Neural progenitor cell (in vitro differentiated cells): Measurements from ENCODE around the gene CNOT4. TPM values are rescaled to one million over a fixed set of nuclear protein-coding genes. Genes with fewer than 3 reads are reported as not detected.

ENCODE experiments used
- DNase-seq: peaks from one replicate; pipeline ENCODE4 v3.0.0-alpha.2; 2016; ENCODE audit warnings: low spot score
- H2AFZ ChIP-seq: fragments of 200-600 bp; sonication (generic); replicated peaks from 2 replicates; pipeline ENCODE4 v1.6.1; 2016; ENCODE audit warnings: antibody characterized with exemption
- H3F3A ChIP-seq: fragments of 200-600 bp; sonication (generic); 2 replicates; pipeline ENCODE4 v1.6.1; 2016; ENCODE audit warnings: antibody characterized with exemption, low read depth
- H3K27ac ChIP-seq: fragments of 200-600 bp; sonication (generic); 2 replicates; pipeline ENCODE4 v1.5.1; 2016; ENCODE audit warnings: mild to moderate bottlenecking
- H3K27me3 ChIP-seq: fragments of 200-600 bp; sonication (generic); 2 replicates; pipeline ENCODE4 v1.6.1; 2016; ENCODE audit warnings: mild to moderate bottlenecking, moderate library complexity
- H3K36me3 ChIP-seq: fragments of 200-600 bp; sonication (generic); 2 replicates; pipeline ENCODE4 v1.5.1; 2016
- H3K4me1 ChIP-seq: fragments of 200-600 bp; sonication (generic); 2 replicates; pipeline ENCODE4 v1.6.1; 2016; ENCODE audit warnings: mixed run types
- H3K4me2 ChIP-seq: fragments of 200-600 bp; sonication (generic); 2 replicates; pipeline ENCODE4 v1.6.1; 2016
- H3K4me3 ChIP-seq: fragments of 200-600 bp; sonication (generic); 2 replicates; pipeline ENCODE4 v1.5.1; 2016
- H3K79me2 ChIP-seq: fragments of 200-600 bp; sonication (generic); 2 replicates; pipeline ENCODE4 v1.6.1; 2016; ENCODE audit warnings: low read depth
- H3K9ac ChIP-seq: fragments of 200-600 bp; sonication (generic); 2 replicates; pipeline ENCODE4 v1.6.1; 2016
- H3K9me3 ChIP-seq: fragments of 200-600 bp; sonication (generic); 2 replicates; pipeline ENCODE4 v1.5.1; 2016; ENCODE audit warnings: low read depth
- H4K20me1 ChIP-seq: fragments of 200-600 bp; sonication (generic); 2 replicates; pipeline ENCODE4 v1.6.1; 2016; ENCODE audit warnings: low read depth
- H3K27ac Mint-ChIP-seq: 3 replicates; pipeline ENCODE4 v1.8.0; 2021; ENCODE audit warnings: mixed read lengths
- H3K27me3 Mint-ChIP-seq: 2 replicates; pipeline ENCODE4 v1.8.0; 2022; ENCODE audit warnings: low read depth, mild to moderate bottlenecking, inconsistent platforms, moderate library complexity, mixed read lengths; ENCODE audit not compliant: insufficient read depth
- H3K36me3 Mint-ChIP-seq: 3 replicates; pipeline ENCODE4 v1.8.0; 2021; ENCODE audit warnings: mixed read lengths
- H3K4me1 Mint-ChIP-seq: 3 replicates; pipeline ENCODE4 v1.8.0; 2021; ENCODE audit warnings: mixed read lengths
- H3K4me3 Mint-ChIP-seq: 3 replicates; pipeline ENCODE4 v1.8.0; 2021; ENCODE audit warnings: mild to moderate bottlenecking, moderate library complexity, mixed read lengths
- H3K9me3 Mint-ChIP-seq: 3 replicates; pipeline ENCODE4 v1.8.0; 2020; ENCODE audit warnings: mixed read lengths
- EZH2 ChIP-seq: fragments of 200-600 bp; sonication (generic); IDR thresholded peaks from 2 replicates; pipeline ENCODE4 v1.6.1; 2017; ENCODE audit warnings: antibody characterized with exemption, mild to moderate bottlenecking, moderate library complexity
- EZH2phosphoT487 ChIP-seq: fragments of 200-600 bp; sonication (generic); IDR thresholded peaks from 2 replicates; pipeline ENCODE4 v1.6.1; 2017; ENCODE audit warnings: antibody characterized with exemption
- total RNA-seq: library from RNA; depleted of rRNA; stranded (reverse); fragments of >200 nt; gene quantifications from 2 replicates; pipeline ENCODE4 v1.2.3, GENCODE V29; 2015; ENCODE audit warnings: low replicate concordance
- TF ChIP-seq, protein P1 (sequence below): fragments of 200-600 bp; sonication (generic); IDR thresholded peaks from 2 replicates; pipeline ENCODE4 v1.5.1; 2017; ENCODE audit warnings: antibody characterized with exemption, mild to moderate bottlenecking

CNOT4 gene
- total RNA-seq, 1 donor from 2014 or later, result 21.4 TPM

DNA sequence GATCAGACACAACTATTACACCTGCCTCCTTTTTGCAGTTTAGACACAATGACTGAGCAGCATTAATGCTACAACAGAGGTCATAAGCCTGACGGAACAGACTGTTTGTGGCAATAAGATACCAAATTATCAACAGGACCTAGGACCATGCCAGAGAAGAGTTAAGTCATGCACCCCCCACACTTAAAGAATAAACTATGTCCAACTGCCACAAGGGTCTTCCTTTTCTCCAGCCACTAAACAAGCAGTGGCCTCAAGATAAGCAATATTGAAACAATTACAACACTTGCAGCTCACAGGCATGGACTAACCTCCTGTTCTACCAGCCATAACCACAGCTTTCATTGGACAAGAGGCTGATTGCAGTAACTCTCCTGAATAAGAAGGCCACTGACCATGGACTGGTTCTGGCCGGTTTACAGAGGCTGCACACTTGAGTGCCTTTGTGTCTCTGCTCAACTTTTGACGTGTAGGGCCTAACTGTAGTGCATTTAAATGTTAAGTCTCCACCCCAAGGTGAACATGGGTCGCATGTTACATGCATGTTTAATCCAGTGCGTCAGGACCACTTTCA, 171.8 kb downstream of the CNOT4 start:
- TF ChIP-seq EZH2, result no peak
- TF ChIP-seq, protein P1, sequence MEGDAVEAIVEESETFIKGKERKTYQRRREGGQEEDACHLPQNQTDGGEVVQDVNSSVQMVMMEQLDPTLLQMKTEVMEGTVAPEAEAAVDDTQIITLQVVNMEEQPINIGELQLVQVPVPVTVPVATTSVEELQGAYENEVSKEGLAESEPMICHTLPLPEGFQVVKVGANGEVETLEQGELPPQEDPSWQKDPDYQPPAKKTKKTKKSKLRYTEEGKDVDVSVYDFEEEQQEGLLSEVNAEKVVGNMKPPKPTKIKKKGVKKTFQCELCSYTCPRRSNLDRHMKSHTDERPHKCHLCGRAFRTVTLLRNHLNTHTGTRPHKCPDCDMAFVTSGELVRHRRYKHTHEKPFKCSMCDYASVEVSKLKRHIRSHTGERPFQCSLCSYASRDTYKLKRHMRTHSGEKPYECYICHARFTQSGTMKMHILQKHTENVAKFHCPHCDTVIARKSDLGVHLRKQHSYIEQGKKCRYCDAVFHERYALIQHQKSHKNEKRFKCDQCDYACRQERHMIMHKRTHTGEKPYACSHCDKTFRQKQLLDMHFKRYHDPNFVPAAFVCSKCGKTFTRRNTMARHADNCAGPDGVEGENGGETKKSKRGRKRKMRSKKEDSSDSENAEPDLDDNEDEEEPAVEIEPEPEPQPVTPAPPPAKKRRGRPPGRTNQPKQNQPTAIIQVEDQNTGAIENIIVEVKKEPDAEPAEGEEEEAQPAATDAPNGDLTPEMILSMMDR, result no peak
- no peak for TF ChIP-seq EZH2phosphoT487
- Mint-ChIP-seq H3K36me3 (no peaks in the 10 kb centered on the region), H3K4me3 (no peak overlapping the region), H3K9me3 (no peaks in the 10 kb centered on the region), H3K4me1 (peaks cover 5% of the 10 kb centered on the region), H3K27me3 (peaks cover 3% of the 10 kb centered on the region), H3K27ac (no peak overlapping the region)
- Histone ChIP-seq H3K4me3 (no peak overlapping the region), H3K36me3 (no peaks in the 10 kb centered on the region), H3K4me2 (no peak overlapping the region), H3K9me3 (no peaks in the 10 kb centered on the region), H3F3A (no peaks in the 10 kb centered on the region), H3K27ac (no peak overlapping the region), H3K79me2 (no peaks in the 10 kb centered on the region), H3K4me1 (no peaks in the 10 kb centered on the region), H3K27me3 (no peaks in the 10 kb centered on the region), H2AFZ (no peak overlapping the region), H4K20me1 (peaks cover 7% of the 10 kb centered on the region), H3K9ac (no peak overlapping the region)
- no peak for DNase-seq

DNA sequence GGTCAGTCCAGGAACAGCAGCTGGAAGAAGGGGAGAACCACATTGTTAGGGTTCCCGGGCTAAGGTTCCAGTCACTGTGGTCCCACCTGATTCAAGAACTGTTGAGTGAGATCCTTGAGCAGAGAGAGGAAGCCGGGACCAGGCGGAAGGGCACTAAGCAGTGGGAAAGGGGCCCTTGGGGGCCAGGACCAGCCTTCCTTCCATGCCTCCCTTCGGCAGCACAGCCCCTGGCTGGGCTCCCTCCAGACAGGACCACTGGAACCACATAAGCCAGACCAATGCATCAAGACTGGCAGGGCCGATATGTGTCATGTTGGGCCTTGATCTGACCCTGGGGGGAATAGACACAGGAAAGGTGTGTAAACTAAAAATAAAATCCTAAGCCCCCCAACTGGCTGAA, 172.4 kb downstream of the CNOT4 start:
- no peak overlapping the region for H2AFZ ChIP-seq
- Mint-ChIP-seq H3K9me3 (peaks cover 2% of the 10 kb centered on the region), H3K36me3 (no peaks in the 10 kb centered on the region), H3K4me3 (no peak overlapping the region), H3K4me1 (peaks cover 5% of the 10 kb centered on the region), H3K27ac (no peak overlapping the region), H3K27me3 (peaks cover 3% of the 10 kb centered on the region)
- no peaks in the 10 kb centered on the region for H3K36me3 ChIP-seq
- no peak for DNase-seq
- H3K9me3 ChIP-seq, result no peaks in the 10 kb centered on the region
- no peak overlapping the region for H3K9ac ChIP-seq
- no peaks in the 10 kb centered on the region for H3F3A ChIP-seq
- no peaks in the 10 kb centered on the region for H3K4me1 ChIP-seq
- no peaks in the 10 kb centered on the region for H3K27me3 ChIP-seq
- no peak overlapping the region for H3K4me2 ChIP-seq
- no peak overlapping the region for H3K4me3 ChIP-seq
- no peaks in the 10 kb centered on the region for H3K79me2 ChIP-seq
- peaks cover 7% of the 10 kb centered on the region for H4K20me1 ChIP-seq
- TF ChIP-seq, protein P1, result no peak
- no peak for TF ChIP-seq EZH2phosphoT487
- TF ChIP-seq EZH2, result no peak
- no peak overlapping the region for H3K27ac ChIP-seq

- Histone ChIP-seq H3K4me1 (no peaks in the 10 kb centered on the region), H4K20me1 (peaks cover 7% of the 10 kb centered on the region), H3K4me3 (no peak overlapping the region), H3K9me3 (no peaks in the 10 kb centered on the region), H3K27ac (no peak overlapping the region), H3K79me2 (no peaks in the 10 kb centered on the region), H3K36me3 (no peaks in the 10 kb centered on the region), H3K27me3 (no peaks in the 10 kb centered on the region), H3F3A (no peaks in the 10 kb centered on the region), H3K9ac (no peak overlapping the region), H3K4me2 (no peak overlapping the region), H2AFZ (no peak overlapping the region)
- H3K27me3 Mint-ChIP-seq, result peaks cover 3% of the 10 kb centered on the region
- peak; percentile 95 for DNase-seq
- H3K27ac Mint-ChIP-seq, result no peak overlapping the region
- H3K36me3 Mint-ChIP-seq, result no peaks in the 10 kb centered on the region
- no peak overlapping the region for H3K4me3 Mint-ChIP-seq
- TF ChIP-seq, protein P1, result peak; percentile 87
- TF ChIP-seq EZH2phosphoT487 (no peak), EZH2 (no peak)
- H3K4me1 Mint-ChIP-seq, result peaks cover 5% of the 10 kb centered on the region
- H3K9me3 Mint-ChIP-seq, result peaks cover 5% of the 10 kb centered on the region
These were observed 174.2 kb downstream of the CNOT4 start for GRCh38 chr7:135335628-135336139.
